ENCODE measurements around the gene ACSF3. TPM values are rescaled to one million over a fixed set of nuclear protein-coding genes. Genes with fewer than 3 reads are reported as not detected.

The ACSF3 gene
- total and polyA plus RNA-seq, 2 of the 4 experiments (the other 2 are of a cell fraction) = 9.5 to 14.2 TPM

DNA sequence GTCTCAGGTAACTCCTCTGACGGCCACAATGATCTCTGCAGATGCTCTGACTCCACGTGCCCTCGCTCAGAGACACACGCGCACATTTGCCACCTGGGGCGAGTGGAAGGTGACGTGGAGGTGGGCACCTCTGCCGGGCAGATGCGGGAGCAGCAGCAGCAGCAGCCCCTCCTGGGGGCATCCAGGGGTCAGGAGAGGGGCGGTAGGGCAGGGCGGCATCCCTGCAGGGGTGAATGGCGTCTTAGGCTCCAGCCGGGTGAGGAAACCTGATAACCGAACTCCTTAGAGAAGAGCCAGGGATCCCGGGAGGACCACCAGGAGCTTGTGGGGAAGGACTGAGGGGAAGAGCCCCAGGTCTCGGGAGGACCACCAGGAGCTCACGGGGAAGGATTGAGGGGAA, 43.3 kb downstream of the ACSF3 start:
- H3K56ac ChIP-seq (ENCODE audit: extremely low read depth, insufficient read depth, low read length) = no peak overlapping the region
- no peaks in the 10 kb centered on the region for H4K20me1 ChIP-seq (ENCODE audit: insufficient read depth, low read length)
- no peak overlapping the region for H3K4me2 ChIP-seq (ENCODE audit: low read depth, low read length)
- no peak overlapping the region for H2AK9ac ChIP-seq (replicated peaks; ENCODE audit: low read depth, low read length, poor library complexity)
- H3K79me1 ChIP-seq (ENCODE audit: low read depth in 1 of 2, low read length in 2 of 2) = peaks cover 0 to 4% of the 10 kb centered on the region in 2 experiments; a peak in 1 of 4 replicates
- POLR2A ChIA-PET (ENCODE audit: unreplicated experiment) = no interaction called here
- no peaks in the 10 kb centered on the region for H3K9me1 ChIP-seq (ENCODE audit: insufficient read depth, low read length)
- TF ChIP-seq MXI1 (IDR thresholded peaks at IDR 0.05; ENCODE audit: borderline replicate concordance, low read depth, low read length) (no peak), SMC3 (IDR thresholded peaks at IDR 0.05; ENCODE audit: low read depth, low read length) (no peak), RFX5 (IDR thresholded peaks at IDR 0.05; ENCODE audit: low read depth, low read length) (no peak), CHD1 (IDR thresholded peaks at IDR 0.05; ENCODE audit: low read depth, low read length) (no peak), MAZ (IDR thresholded peaks at IDR 0.05; ENCODE audit: borderline replicate concordance, low read depth, low read length) (no peak), MAFK (IDR thresholded peaks at IDR 0.05; ENCODE audit: low read depth, low read length) (no peak), BHLHE40 (IDR thresholded peaks at IDR 0.05; ENCODE audit: low read depth, low read length) (no peak), RAD21 (IDR thresholded peaks at IDR 0.05; ENCODE audit: low read length) (no peak), CEBPB (IDR thresholded peaks at IDR 0.05; ENCODE audit: low read depth, low read length) (no peak), RCOR1 (IDR thresholded peaks at IDR 0.05; ENCODE audit: insufficient replicate concordance, low read length) (no peak), FOS (IDR thresholded peaks at IDR 0.05; ENCODE audit: low read depth, low read length) (no peak), NFE2L2 (IDR thresholded peaks at IDR 0.05; ENCODE audit: low read depth, low read length) (no peak), POLR2A (IDR thresholded peaks at IDR 0.05; ENCODE audit: low read depth, low read length) (no peak)
- TF ChIP-seq, protein P1, sequence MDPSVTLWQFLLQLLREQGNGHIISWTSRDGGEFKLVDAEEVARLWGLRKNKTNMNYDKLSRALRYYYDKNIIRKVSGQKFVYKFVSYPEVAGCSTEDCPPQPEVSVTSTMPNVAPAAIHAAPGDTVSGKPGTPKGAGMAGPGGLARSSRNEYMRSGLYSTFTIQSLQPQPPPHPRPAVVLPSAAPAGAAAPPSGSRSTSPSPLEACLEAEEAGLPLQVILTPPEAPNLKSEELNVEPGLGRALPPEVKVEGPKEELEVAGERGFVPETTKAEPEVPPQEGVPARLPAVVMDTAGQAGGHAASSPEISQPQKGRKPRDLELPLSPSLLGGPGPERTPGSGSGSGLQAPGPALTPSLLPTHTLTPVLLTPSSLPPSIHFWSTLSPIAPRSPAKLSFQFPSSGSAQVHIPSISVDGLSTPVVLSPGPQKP (IDR thresholded peaks at IDR 0.05; ENCODE audit: borderline replicate concordance, low read depth, low read length) = no peak
- TF ChIP-seq, protein P2, sequence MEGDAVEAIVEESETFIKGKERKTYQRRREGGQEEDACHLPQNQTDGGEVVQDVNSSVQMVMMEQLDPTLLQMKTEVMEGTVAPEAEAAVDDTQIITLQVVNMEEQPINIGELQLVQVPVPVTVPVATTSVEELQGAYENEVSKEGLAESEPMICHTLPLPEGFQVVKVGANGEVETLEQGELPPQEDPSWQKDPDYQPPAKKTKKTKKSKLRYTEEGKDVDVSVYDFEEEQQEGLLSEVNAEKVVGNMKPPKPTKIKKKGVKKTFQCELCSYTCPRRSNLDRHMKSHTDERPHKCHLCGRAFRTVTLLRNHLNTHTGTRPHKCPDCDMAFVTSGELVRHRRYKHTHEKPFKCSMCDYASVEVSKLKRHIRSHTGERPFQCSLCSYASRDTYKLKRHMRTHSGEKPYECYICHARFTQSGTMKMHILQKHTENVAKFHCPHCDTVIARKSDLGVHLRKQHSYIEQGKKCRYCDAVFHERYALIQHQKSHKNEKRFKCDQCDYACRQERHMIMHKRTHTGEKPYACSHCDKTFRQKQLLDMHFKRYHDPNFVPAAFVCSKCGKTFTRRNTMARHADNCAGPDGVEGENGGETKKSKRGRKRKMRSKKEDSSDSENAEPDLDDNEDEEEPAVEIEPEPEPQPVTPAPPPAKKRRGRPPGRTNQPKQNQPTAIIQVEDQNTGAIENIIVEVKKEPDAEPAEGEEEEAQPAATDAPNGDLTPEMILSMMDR (conservative IDR thresholded peaks at IDR 0.05; ENCODE audit: low read depth, low read length) = no peak
- TF ChIP-seq, protein P3, sequence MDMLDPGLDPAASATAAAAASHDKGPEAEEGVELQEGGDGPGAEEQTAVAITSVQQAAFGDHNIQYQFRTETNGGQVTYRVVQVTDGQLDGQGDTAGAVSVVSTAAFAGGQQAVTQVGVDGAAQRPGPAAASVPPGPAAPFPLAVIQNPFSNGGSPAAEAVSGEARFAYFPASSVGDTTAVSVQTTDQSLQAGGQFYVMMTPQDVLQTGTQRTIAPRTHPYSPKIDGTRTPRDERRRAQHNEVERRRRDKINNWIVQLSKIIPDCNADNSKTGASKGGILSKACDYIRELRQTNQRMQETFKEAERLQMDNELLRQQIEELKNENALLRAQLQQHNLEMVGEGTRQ (IDR thresholded peaks at IDR 0.05; ENCODE audit: low read depth, low read length) = no peak
- no peak overlapping the region for H3K27ac ChIP-seq (ENCODE audit: insufficient read depth, low read length)
- no peaks in the 10 kb centered on the region for H3K4me1 ChIP-seq (ENCODE audit: control insufficient read depth, insufficient read depth, low read length)
- H2BK20ac ChIP-seq (ENCODE audit: low read depth, low read length) = no peak overlapping the region
- dilution Hi-C loops (cut with HindIII; ENCODE audit: low sequenced_read_pairs, unreplicated experiment) (no loop called here), intact Hi-C loops (cut with micrococcal nuclease) (no loop called here), in situ Hi-C loops (cut with MboI; ENCODE audit: low sequenced_read_pairs) (no loop called here)
- H4K8ac ChIP-seq (ENCODE audit: low read depth in 2 of 2, low read length in 2 of 2) = no peak overlapping the region
- no peak overlapping the region for H3K9ac ChIP-seq (ENCODE audit: low read depth, low read length)
- H3K4me3 ChIP-seq (ENCODE audit: insufficient read depth, low read depth, low read length) = no peak overlapping the region
- no peak overlapping the region for H3K14ac ChIP-seq (replicated peaks; ENCODE audit: low read depth, low read length)
- H2BK120ac ChIP-seq (ENCODE audit: low read depth, low read length) = no peak overlapping the region
- H4K91ac ChIP-seq (ENCODE audit: insufficient read depth, low read depth, low read length) = no peak overlapping the region
- H2AK5ac ChIP-seq (ENCODE audit: low read depth, low read length) = no peak overlapping the region
- no peak for ATAC-seq (ENCODE audit: low read depth)
- peaks cover 43% of the 10 kb centered on the region for H3K36me3 ChIP-seq (ENCODE audit: control insufficient read depth, insufficient read depth, low read length)
- H3K27me3 ChIP-seq (ENCODE audit: control insufficient read depth, insufficient read depth, low read length) = no peaks in the 10 kb centered on the region
- no peak overlapping the region for H2AFZ ChIP-seq (replicated peaks; ENCODE audit: low read length, poor library complexity)
- H4K5ac ChIP-seq (ENCODE audit: low read depth, low read length) = no peak overlapping the region
- H2BK5ac ChIP-seq (ENCODE audit: low read depth, low read length, poor library complexity, severe bottlenecking) = no peak overlapping the region
- H3K18ac ChIP-seq (ENCODE audit: low read depth, low read length) = no peak overlapping the region
- BruUV-seq (replicated peaks) = no TSS peak
- CTCF ChIA-PET = no interaction called here
- WGBS, 2 experiments (ENCODE audit: extremely low coverage in 2 of 2, insufficient read length in 1 of 2) = 96% methylated on average over 5 of the region's 17 CpGs; no CpG with 5 or more reads in 1 of the 2 experiments
- H3K23ac ChIP-seq (ENCODE audit: low read depth, low read length) = no peak overlapping the region
- no peak overlapping the region for H2BK15ac ChIP-seq (ENCODE audit: low read depth, low read length)
- no peak overlapping the region for H3K4ac ChIP-seq (ENCODE audit: low read depth, low read length)
- DNase-seq = no peak
- H3K9me3 ChIP-seq (ENCODE audit: control insufficient read depth, insufficient read depth, low read length) = no peaks in the 10 kb centered on the region
